Thyroid gland (tissue), 4 donors: Measurements from ENCODE around the gene BPHL. TPM values are rescaled to one million over a fixed set of nuclear protein-coding genes. Genes with fewer than 3 reads are reported as not detected.

ENCODE experiments used
- DNase-seq, 2 donors: peaks; one replicate each; pipeline ENCODE4 v3.0.0-alpha.2; 2019
- H3K27ac ChIP-seq, 3 donors: fragments of 200-600 bp; sonication (generic); 1 replicate in 2 of 3; 2 replicates in 1 of 3; pipeline ENCODE4 v1.5.1; 2016 to 2019; ENCODE audit warnings: mild to moderate bottlenecking in 1 of 3, moderate library complexity in 1 of 3
- H3K27me3 ChIP-seq: fragments of 200-600 bp; sonication (generic); one replicate; pipeline ENCODE4 v1.5.1; 2019
- H3K36me3 ChIP-seq, 2 donors: fragments of 200-600 bp; sonication (generic); one replicate each; pipeline ENCODE4 v1.5.1; 2016 to 2019
- H3K4me1 ChIP-seq, 2 donors: fragments of 200-600 bp; sonication (generic); one replicate each; pipeline ENCODE4 v1.5.1; 2017 to 2019
- H3K4me3 ChIP-seq, 3 donors: fragments of 200-600 bp; sonication (generic); replicated peaks in 1 of 3; 1 replicate in 2 of 3; 2 replicates in 1 of 3; pipeline ENCODE4 v1.5.1; 2016; ENCODE audit warnings: mild to moderate bottlenecking in 1 of 3
- H3K9me3 ChIP-seq: fragments of 200-600 bp; sonication (generic); one replicate; pipeline ENCODE4 v1.5.1; 2017
- CTCF ChIP-seq, 6 experiments: fragments of 200-600 bp in 3 of 6; fragments of 450-650 bp in 3 of 6; sonication (generic) in 3 of 6; IDR thresholded peaks; one replicate each; pipeline ENCODE4 v1.5.1; 2016 to 2019; ENCODE audit warnings: antibody characterized with exemption in 6 of 6, mild to moderate bottlenecking in 2 of 6, inconsistent platforms in 1 of 6, moderate library complexity in 1 of 6
- POLR2A ChIP-seq, 2 donors: fragments of 450-650 bp; IDR thresholded peaks; one replicate each; pipeline ENCODE4 v1.6.1; 2017; ENCODE audit warnings: antibody characterized with exemption in 2 of 2, mild to moderate bottlenecking in 2 of 2, moderate library complexity in 1 of 2
- WGBS, 2 donors: methylation state at CpG; one replicate each; pipeline ENCODE4 v1.1.5; 2017; 5-methylcytosine and 5-hydroxymethylcytosine counted together
- intact Hi-C: fragments of 100-400 bp; cut with DNase I; formaldehyde crosslinking; loops from one replicate; pipeline ENCODE4 v1.15.1; 2023
- total RNA-seq, 4 donors: library from RNA; depleted of rRNA; stranded (reverse); fragments of >200 nt; gene quantifications; one replicate each; pipeline ENCODE4 v1.2.3, GENCODE V29; 2016

BPHL gene
- total RNA-seq: 10 to 100 TPM in 2 of 4 donors, 1 to 10 TPM in 2; 8.6 to 17.5 (median 11.9) TPM

GRCh38 chr6:3118353-3119039 is at the start of gene BPHL:
BPHL (plus strand) TSS chr6:3118711; CDS start chr6:3118741, 30 bp downstream.
- 1% methylated on average over 29 to 44 of the region's 89 CpGs for WGBS, 2 donors
- intact Hi-C loops: no loop called here

GRCh38 chr6:3071568-3071967 is 46.9 kb upstream of the BPHL start:
- 62 to 65% methylated on average over 2 of the region's 2 CpGs for WGBS, 2 donors
- H3K4me1 ChIP-seq: peaks cover 35 to 41% of the 10 kb centered on the region in 2 donors
- no peaks in the 10 kb centered on the region for H3K27me3 ChIP-seq
- no peak overlapping the region for H3K27ac ChIP-seq
- TF ChIP-seq POLR2A (IDR thresholded peaks at IDR 0.05) (no peak), CTCF (IDR thresholded peaks at IDR 0.05) (no peak)
- intact Hi-C loops: no loop called here
- no peak overlapping the region for H3K4me3 ChIP-seq
- no peak for DNase-seq
- no peaks in the 10 kb centered on the region for H3K9me3 ChIP-seq
- H3K36me3 ChIP-seq: no peaks in the 10 kb centered on the region

More at GRCh38 chr6:3118353-3119039, at the start of gene BPHL:
- Histone ChIP-seq H3K4me3 (peak within 1 kb of the TSS; percentile 61 to 72 (median 70)), H3K9me3 (no peaks in the 10 kb centered on the region), H3K4me1 (peaks cover 4 to 14% of the 10 kb centered on the region in 2 donors), H3K27me3 (no peaks in the 10 kb centered on the region), H3K36me3 (peaks cover 11 to 17% of the 10 kb centered on the region in 2 donors), H3K27ac (peak within 1 kb of the TSS; percentile 76 to 89 (median 80))
- TF ChIP-seq CTCF (IDR thresholded peaks at IDR 0.05) (peak in 1 of 6 experiments; percentile 7), POLR2A (IDR thresholded peaks at IDR 0.05) (peak; percentile 61 to 93)
- DNase-seq: peak; percentile 95 to 97

GRCh38 chr6:3072798-3073197 is 45.7 kb upstream of the BPHL start:
- peaks cover 4 to 6% of the 10 kb centered on the region in 2 donors for H3K36me3 ChIP-seq
- intact Hi-C loops: no loop called here
- WGBS, 2 donors: 86 to 91% methylated on average over 7 of the region's 7 CpGs
- DNase-seq: no peak
- peaks cover 35 to 38% of the 10 kb centered on the region in 2 donors for H3K4me1 ChIP-seq
- H3K9me3 ChIP-seq: no peaks in the 10 kb centered on the region
- no peak overlapping the region for H3K4me3 ChIP-seq
- H3K27ac ChIP-seq: no peak overlapping the region
- no peaks in the 10 kb centered on the region for H3K27me3 ChIP-seq
- TF ChIP-seq POLR2A (IDR thresholded peaks at IDR 0.05) (no peak), CTCF (IDR thresholded peaks at IDR 0.05) (no peak)

GRCh38 chr6:3073382-3073781 is 45.1 kb upstream of the BPHL start:
- no peak for DNase-seq
- no peaks in the 10 kb centered on the region for H3K27me3 ChIP-seq
- 97% methylated on average over 11 of the region's 11 CpGs for WGBS, 2 donors
- H3K4me1 ChIP-seq: peaks cover 35 to 36% of the 10 kb centered on the region in 2 donors
- H3K27ac ChIP-seq: no peak overlapping the region
- TF ChIP-seq CTCF (IDR thresholded peaks at IDR 0.05) (no peak), POLR2A (IDR thresholded peaks at IDR 0.05) (no peak)
- H3K9me3 ChIP-seq: no peaks in the 10 kb centered on the region
- peaks cover 10 to 12% of the 10 kb centered on the region in 2 donors for H3K36me3 ChIP-seq
- intact Hi-C loops: no loop called here
- no peak overlapping the region for H3K4me3 ChIP-seq

GRCh38 chr6:3075772-3076113 is 42.8 kb upstream of the BPHL start:
- no peak for DNase-seq
- no peaks in the 10 kb centered on the region for H3K27me3 ChIP-seq
- WGBS, 2 donors: 61 to 71% methylated on average over 4 of the region's 4 CpGs
- intact Hi-C loops: no loop called here
- no peak overlapping the region for H3K27ac ChIP-seq
- H3K36me3 ChIP-seq: peaks cover 29 to 30% of the 10 kb centered on the region in 2 donors
- no peaks in the 10 kb centered on the region for H3K9me3 ChIP-seq
- no peak for TF ChIP-seq CTCF (IDR thresholded peaks at IDR 0.05)
- no peak for TF ChIP-seq POLR2A (IDR thresholded peaks at IDR 0.05)
- H3K4me1 ChIP-seq: peaks cover 20% of the 10 kb centered on the region in 2 donors
- H3K4me3 ChIP-seq: no peak overlapping the region
